Stimulated activated CD4-positive, alpha-beta T cell treated with anti-CD3 and anti-CD28 coated beads, TNF-alpha, amount 100 ng/mL, for 1 hour (primary cell): ENCODE results near the gene SNRNP70.
"Not testable (repeated sequence)": the region's sequence is repeated elsewhere in the genome, so short reads cannot be mapped to it uniquely, and the experiment has no call there.

Source experiments
- DNase-seq, 3 donors: peaks; one replicate each; pipeline ENCODE4 v3.0.0-alpha.2; 2020; ENCODE audit warnings: low read depth in 3 of 3, low spot score in 1 of 3

SNRNP70 gene

DNA sequence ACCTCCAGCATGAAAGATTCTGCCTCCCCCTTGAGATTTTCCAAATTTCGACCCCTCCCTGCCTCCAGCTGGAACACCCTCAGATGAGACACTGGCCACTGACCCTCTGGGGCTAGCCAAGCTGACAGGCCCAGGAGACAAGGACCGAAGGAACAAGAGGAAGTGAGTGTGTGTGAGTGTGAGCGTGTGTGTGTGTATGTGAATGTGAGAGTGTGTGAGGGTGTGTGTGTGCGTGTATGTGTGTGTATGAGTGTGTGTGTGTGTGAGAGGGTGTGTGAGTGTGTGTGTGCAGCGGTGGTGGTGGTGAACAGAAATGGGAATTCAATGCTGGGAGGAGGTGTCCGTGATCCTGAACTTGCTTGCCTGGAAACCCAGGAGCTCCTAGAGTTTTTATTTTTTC, 56.1 kb downstream of the SNRNP70 start:
- no peak for DNase-seq

DNA sequence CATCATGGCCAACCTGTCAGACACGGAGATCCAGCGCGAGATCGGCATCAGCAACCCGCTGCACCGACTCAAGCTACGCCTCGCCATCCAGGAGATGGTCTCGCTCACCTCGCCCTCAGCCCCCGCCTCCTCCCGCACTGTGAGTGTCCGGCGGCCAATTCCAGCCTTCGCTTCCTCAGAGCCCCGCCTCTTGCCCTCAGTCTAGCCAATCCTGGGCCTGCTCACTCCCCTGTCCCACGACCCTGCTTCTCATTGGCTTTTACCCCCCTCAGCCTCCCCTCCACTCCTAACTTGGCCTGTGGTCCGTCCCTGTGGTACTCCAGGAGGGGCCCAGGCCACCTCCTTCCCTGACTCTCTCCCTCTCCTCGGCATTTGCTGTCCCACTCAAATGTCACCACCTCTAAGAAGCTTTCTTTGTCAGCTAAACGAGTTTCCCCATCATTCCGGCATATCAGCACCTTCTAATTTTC, 57.6 kb downstream of the SNRNP70 start:
- DNase-seq = peak in 1 of 3 donors; percentile 45

DNA sequence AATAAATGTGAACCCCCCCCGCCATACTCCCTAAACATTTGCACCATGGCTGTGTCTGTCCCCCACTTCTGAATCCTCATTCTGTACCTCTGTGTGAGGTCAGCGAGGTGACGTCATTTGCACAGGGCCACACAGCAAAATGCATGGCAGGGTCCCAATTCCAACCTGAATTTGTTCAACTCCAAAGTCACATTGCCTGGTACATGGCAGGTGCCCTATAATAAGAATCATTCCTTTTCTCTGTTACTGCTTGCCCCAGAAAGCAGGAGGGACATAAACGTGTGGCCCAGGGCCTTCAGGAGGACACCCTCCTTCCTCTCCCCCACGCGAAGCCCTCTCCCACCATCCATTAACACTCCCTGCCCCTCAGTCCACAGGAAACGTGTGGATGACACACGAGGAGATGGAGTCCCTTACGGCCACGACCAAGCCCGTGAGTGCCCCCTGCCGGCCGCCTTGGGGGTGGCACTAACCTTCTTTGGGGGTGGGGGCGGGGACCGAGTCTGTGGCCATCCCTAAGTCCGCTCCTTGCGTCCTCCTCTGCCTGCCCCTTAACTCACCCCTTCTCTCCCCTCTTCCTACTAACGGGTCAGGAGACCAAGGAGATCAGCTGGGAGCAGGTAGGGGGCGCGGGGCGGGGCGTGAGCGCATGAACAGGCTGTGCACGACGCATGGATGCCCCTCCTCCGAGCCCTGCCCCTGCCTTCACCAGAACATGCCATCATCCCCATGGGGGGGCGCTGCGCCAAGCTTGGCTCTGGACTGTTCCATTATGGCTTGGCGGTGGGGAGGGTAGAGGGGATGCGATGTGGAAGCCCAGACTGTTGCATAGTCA, 60.5 kb downstream of the SNRNP70 start:
- peak in 2 of 3 donors; percentile 51 to 82 for DNase-seq

DNA sequence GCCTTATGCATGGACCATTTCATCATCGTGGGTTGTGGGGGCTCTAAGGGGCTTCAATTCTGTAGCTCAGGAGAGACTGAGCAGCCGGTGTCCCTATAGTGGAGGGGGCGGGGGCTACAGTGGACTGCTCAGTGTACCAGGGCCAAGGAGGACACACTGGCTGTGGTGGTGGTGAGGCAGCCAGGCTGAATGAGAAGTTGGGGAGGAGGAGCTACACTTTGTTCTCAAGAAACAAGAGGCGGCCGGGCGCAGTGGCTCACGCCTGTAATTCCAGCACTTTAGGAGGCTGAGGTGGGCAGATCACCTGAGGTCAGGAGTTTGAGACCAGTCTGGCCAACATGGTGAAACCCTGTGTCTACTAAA, 61.1 kb downstream of the SNRNP70 start:
- not testable (repeated sequence) for DNase-seq

DNA sequence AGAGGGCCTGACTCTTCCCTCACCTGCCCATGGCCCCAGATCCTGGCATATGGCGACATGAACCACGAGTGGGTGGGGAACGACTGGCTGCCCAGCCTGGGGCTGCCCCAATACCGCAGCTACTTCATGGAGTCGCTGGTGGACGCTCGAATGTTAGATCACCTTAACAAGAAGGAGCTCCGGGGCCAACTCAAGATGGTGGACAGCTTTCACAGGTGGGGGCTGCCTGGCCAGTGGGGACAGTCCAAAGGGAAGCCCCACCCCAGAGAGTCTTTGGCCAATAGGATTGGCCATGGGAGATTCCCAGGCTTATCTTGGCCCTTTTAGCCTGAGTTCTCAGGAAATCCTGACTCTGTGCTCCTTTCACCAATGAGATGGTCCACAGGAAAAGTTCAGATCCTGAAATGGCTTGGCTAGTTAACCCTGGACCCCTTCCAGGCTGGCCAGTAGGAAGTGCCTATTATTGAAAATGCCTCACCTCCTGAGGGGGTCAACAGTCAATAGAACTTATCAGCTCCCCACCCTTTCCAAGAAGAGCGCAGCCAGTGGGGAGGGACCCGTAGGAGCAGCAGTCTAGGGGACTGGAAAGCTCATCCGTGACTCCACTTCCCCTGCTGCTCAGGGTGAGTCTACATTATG, 62.9 kb downstream of the SNRNP70 start:
- no peak for DNase-seq

GRCh38 chr19:49148784-49149651, 63.8 kb downstream of the SNRNP70 start:
- peak in 2 of 3 donors; percentile 39 to 65 for DNase-seq

GRCh38 chr19:49149652-49150105, 64.4 kb downstream of the SNRNP70 start:
- no peak for DNase-seq

- DNase-seq = no peak
Observed at GRCh38 chr19:49150106-49150943, 65.1 kb downstream of the SNRNP70 start.

DNA sequence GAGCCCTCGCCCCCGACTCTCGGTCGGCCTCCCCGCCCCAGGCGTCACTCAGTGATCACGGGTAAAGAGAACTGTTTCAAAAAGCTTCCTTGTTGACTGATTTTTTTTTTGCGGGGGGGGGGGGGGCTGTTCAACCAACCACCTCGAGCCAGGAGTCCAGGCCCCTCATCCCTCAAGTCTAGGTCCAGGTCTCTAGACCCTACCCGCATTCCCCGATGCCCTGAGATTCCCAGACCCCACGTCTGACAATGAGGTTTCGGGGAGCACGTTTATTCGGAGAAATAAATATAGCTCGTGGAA, 65.6 kb downstream of the SNRNP70 start:
- no peak for DNase-seq

DNA sequence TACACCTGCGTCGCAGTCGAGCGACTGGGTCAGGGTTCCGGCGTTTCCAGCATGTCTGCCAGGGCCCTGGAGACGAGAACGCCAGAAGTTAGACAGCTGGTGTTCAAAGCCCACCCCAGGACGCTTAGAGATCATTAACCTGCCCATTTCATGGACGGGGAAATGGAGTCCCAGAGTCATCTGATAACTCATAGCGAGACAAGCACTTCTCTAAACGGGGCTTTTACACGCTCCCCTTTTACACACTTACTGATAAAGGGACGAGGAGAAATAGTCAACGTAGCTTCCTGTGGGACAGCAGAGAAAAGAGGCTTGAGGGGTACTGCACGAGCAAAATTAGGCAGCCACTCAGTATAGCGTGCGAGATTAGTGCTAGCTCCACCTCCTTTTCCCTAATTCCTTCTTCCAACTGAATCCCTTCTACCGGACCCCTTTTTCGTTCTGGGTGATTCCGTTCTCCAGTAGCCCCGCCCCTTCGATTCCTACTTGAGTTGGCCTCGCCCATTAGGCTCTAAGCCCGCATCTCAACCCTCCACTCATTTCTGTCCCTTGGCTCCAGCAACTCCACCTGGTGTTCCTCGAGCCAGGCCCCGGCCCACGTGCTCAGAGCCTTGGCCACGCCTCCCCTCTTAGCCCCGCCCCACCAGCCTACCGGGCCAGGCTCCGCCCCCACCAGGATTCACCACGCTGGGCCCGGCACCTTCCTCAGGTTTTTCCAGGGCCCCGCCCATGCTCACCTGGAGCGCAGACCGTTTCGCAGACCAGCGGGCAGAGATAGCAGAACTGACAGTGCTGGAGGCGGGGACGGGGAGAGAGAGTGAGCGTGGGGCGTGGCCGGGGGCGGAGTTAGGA, 66.2 kb downstream of the SNRNP70 start:
- no peak for DNase-seq

- no peak for DNase-seq
Observed at GRCh38 chr19:49152119-49152550, 66.9 kb downstream of the SNRNP70 start.

DNA sequence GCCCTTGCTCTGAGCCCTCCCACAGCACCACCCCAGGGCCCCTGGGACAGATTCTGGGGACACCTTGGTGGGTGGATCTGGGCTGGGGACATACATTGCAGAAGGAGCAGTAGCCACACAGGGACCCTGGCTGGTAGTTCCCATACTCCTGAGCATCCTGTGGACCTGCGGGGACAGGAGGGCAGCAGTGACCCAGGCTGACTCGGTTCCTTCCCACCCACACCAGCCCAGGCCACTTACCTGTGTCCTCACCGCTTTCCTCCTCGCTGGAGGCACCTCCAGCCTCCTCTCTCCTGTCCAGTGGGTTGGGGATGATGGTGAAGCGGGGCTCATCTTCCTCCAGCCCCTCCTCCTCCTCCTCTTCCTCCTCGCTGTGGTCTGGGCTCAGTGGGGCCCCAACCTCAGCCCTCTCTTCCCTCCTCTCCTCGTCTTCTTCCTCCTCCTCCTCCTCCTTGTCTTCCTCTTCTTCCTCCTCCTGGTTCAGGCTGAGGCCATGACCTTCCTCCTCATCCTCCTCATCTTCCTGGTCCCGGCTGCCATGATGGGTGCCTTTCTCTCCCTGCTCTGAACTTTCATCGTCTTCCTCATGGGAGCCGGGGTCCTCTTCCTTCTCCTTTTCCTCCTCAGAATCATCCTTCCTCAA, 68.0 kb downstream of the SNRNP70 start:
- no peak for DNase-seq

DNA sequence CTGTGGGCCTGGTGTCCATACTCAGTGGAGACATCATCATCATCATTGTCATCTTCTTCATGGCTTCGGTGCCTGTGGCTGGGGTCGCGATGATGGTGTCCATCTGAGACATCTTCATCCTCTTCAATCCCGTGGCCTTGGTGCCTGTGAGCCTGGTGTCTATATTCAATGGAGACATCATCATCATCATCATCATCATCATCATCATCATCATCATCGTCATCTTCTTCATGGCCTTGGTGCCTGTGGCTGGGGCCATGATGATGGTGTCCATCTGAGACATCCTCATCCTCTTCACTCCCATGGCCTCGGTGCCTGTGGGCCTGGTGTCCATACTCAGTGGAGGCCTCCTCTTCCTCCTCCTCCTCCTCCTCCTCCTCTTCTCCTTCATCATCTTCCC, 69.0 kb downstream of the SNRNP70 start:
- no peak for DNase-seq

DNA sequence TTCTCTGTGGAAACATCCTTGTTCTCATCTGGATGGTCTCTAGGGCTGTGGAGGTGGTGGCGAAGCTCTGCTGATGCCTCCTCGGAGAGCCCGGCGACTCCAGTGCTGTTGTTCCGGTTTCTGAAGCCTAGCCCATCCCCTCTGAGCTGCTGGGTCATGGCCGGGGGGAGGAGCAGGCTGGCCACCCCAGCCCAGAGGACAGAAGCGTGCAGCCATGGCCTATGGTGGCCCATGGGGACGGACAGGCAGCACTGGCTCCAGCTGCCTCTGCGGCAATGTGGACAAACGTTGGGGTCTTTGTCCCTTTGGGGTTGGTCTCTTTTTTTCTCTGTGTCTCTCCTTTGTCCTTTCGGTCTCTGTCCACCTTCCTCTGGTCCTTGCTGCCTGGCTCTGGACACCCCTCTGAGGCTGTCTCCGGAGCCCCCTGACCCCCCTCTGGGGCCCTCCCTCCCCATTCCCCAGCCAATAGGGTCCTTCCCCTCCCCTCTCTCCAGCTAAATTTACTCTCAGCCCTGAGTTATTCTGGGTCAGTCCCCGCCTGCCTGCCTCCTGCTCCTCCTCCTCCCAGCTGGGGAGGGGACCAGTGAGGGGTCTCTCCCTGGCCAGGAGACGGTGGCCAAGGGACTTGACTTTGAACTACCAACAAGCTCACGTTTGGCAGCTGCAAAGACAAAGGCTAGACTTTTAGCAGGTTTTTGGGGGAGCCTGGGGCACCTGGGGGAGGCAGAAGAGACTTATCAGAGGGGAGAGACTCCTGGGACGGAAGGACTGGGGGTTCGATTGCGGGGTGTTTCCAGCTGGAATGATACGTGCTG, 70.0 kb downstream of the SNRNP70 start, which contains the start of gene HRC:
TSS of gene HRC (minus strand) at position 392 of the 815 bp plus-strand sequence. CDS start at position 233, 159 bp downstream.
- DNase-seq = no peak

GRCh38 chr19:49155820-49156346, 70.6 kb downstream of the SNRNP70 start:
- no peak for DNase-seq

- no peak for DNase-seq
Observed at GRCh38 chr19:49157445-49158224, 72.4 kb downstream of the SNRNP70 start, which contains the start of gene TRPM4. TSS of gene TRPM4 (plus strand) at chr19:49157792. CDS start at chr19:49157867, 75 bp downstream.
